T-helper 22 cell (primary cell): ENCODE results near the gene TTI1.

Experiments used
- DNase-seq: peaks from one replicate; pipeline ENCODE4 v3.0.0-alpha.2; 2020; ENCODE audit warnings: low read depth

The TTI1 gene

GRCh38 chr20:37987602-37988290, 45.5 kb downstream of the TTI1 start:
- no peak for DNase-seq

GRCh38 chr20:37986873-37987601, 46.2 kb downstream of the TTI1 start:
- DNase-seq = no peak

- DNase-seq = no peak
Measured at GRCh38 chr20:37986044-37986858, 47.0 kb downstream of the TTI1 start.

- no peak for DNase-seq
Measured at GRCh38 chr20:37984018-37984785, 49.1 kb downstream of the TTI1 start.

DNA sequence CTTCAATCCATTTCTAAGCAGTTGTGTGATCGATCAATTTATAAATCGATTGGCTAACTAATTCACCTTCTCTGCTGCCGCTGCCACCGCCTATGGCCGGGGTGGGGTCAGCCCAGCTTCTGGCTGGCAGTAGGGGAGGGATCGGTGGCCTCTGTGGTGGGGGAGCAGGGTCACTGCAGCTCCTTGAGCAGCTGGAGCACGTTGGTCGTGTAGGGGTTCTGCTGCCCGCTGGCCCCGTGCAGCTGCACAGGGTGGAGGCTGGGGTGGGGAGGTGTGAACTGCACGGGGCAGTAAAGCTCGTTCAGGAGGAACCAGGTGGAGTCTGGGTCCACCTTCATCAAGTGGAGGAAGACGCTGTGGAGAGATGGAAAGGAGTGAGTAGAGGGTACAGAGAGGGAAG, 50.0 kb downstream of the TTI1 start:
- DNase-seq = no peak

DNA sequence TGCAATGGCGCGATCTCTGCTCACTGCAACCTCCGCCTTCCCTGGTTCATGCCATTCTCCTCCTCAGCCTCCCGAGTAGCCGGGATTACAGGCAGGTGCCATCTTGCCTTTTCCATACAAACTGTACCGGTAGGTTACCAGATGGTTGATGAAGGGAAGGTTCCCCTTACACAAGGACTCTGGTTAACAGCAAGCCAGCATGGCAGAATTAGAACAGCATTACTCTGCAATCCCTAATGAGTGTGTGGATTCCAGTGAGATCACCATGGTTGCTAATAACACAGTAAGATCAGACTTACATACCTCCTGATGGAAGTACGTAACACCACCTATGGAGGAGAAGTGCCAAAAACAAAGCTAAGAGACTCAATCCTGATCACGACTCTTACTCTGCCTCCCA, 51.7 kb downstream of the TTI1 start:
- no peak for DNase-seq

DNA sequence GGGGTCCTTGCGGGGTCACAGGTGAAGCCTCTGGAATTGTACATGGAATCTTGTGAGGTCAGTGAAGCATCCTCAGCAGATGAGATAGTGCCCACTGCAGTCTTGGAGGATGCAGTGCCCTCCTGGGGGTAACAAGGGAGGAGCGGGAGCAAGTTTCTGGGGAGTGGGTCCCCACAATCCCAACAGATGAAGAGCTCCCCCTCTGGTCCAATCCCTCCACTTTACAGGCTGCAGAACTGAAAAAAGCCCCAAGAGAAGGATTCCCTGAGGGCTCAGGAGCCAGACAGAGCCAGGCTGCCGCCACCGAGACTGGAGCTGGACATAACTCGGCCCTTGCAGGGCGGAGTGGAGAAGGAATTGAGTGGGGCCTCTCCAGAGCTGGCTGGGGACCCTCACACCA, 52.4 kb downstream of the TTI1 start:
- DNase-seq = no peak

DNA sequence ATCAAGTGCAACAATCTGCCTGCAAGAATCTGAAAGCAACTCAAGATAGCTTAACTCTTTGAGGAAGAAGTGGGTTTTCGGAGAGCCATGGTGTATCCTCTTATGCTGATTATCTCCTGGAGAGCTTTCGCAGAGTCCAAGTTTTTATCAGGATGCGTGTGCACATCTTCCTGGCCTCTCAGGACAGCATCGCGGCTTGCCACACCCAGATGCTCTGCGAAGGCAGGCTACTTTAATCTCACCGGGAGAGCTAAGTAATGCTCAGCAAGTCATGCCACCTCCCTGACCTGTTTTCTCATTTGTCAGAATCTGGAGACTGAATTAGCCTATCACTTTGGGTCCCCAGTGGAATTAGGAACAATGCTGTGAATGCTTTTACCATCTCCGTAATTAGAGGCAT, 52.9 kb downstream of the TTI1 start:
- DNase-seq = no peak

- no peak for DNase-seq
Measured at GRCh38 chr20:37979021-37979985, 54.0 kb downstream of the TTI1 start.

- DNase-seq = no peak
Measured at GRCh38 chr20:37977786-37978185, 55.5 kb downstream of the TTI1 start.

- no peak for DNase-seq
Measured at GRCh38 chr20:37977338-37977737, 55.9 kb downstream of the TTI1 start.

- DNase-seq = no peak
Measured at GRCh38 chr20:37976887-37977286, 56.4 kb downstream of the TTI1 start.

DNA sequence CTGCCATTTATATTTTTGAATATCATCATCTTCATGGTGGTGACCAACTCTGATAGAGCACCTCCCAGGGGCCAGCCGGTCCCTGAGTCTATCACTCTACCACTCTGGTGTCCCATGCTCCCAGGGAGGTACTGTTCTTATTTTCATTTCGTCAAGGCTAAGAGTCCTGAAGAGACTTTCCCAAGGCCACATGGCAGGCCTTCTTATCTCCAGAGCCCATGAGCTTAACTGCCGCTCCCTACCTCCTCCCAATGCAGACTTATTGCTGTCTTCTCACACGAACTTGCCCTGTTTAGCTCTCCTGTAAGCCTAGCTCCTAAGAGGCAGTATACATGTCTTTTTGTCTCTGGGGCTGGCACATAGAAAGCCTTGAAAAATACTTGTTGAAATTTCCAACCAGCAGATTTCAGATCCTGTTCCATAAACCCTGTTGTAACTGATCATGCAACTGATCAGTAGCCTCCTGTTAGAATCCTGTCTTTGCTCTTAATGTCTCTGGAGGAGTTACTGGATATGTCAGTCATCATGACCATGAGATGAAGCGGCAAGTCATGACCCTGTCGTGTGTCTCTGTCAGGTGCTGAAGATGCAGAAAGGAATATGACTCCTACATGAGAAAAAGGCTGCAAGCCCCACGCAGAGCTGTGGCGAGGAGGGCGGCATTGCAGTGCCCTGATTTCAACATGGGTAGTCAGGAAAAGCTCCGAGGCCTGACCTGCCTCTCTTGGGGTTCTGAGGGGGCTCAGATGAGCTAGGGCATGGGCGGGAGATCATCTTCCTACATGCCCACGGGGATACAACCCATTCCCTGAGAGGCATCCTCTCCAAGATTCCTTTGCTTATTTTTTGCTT, 60.0 kb downstream of the TTI1 start:
- no peak for DNase-seq

- DNase-seq = no peak
Measured at GRCh38 chr20:37972256-37973058, 60.8 kb downstream of the TTI1 start.

DNA sequence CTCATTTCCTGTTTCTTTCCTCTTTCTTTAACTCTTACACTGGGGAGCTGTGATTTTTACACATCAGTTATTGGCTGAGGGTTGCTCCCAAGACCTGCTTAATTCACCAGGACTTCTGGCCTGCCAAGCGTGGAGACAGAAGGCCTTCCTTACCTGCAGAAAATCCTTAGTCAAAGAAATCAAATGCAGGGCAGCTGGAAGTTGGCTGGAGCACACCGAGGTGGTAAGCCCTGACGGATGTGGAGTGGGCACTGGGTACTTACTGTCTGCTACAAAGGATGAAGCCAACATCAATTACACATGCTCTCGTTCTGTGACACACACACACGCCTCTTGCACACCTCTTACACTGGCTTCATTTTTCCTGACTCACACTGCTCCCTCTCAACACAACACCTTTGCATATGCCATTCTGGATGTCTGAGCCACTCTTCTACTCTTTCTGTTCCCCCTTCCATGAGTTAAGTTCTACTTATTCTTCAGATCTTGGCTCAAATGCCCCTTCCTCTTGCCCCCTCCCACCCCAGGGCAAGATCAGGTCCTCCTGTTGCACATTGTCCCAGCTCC, 61.6 kb downstream of the TTI1 start:
- no peak for DNase-seq

GRCh38 chr20:37970856-37971245, 62.4 kb downstream of the TTI1 start:
- no peak for DNase-seq

- DNase-seq = no peak
Measured at GRCh38 chr20:37969949-37970855, 63.1 kb downstream of the TTI1 start.
